Choroid plexus epithelial cell (primary cell): Measurements from ENCODE around the gene TSC2.
"Not testable (repeated sequence)": the region's sequence is repeated elsewhere in the genome, so short reads cannot be mapped to it uniquely, and the experiment has no call there.

ENCODE experiments used
- DNase-seq: peaks from one replicate; pipeline ENCODE4 v3.0.0-alpha.2; 2010; ENCODE audit warnings: low read depth
- H3K4me3 ChIP-seq: 2 replicates; pipeline ENCODE4 v1.5.1; 2011; ENCODE audit warnings: low read depth, mild to moderate bottlenecking, control low read depth, low read length, moderate library complexity
- CTCF ChIP-seq: conservative IDR thresholded peaks from 2 replicates; pipeline ENCODE4 v1.5.1; 2011; ENCODE audit warnings: low read depth, mild to moderate bottlenecking, control low read depth, inconsistent platforms, low read length, moderate library complexity

Gene TSC2

GRCh38 chr16:2111412-2112335 lies 63.9 kb downstream of the TSC2 start:
- not testable (repeated sequence) for H3K4me3 ChIP-seq, DNase-seq

- not testable (repeated sequence) for H3K4me3 ChIP-seq, DNase-seq
Measured at GRCh38 chr16:2112539-2113106, 64.8 kb downstream of the TSC2 start.

- H3K4me3 ChIP-seq, DNase-seq: not testable (repeated sequence)
Measured at GRCh38 chr16:2114225-2114624, 66.4 kb downstream of the TSC2 start.

- DNase-seq = not testable (repeated sequence)
Measured at GRCh38 chr16:2114885-2115590, 67.3 kb downstream of the TSC2 start.

GRCh38 chr16:2115591-2115973 lies 67.8 kb downstream of the TSC2 start:
- no peak overlapping the region for H3K4me3 ChIP-seq
- TF ChIP-seq CTCF = no peak
- no peak for DNase-seq

More at GRCh38 chr16:2114885-2115590, 67.3 kb downstream of the TSC2 start:
- not testable (repeated sequence) for H3K4me3 ChIP-seq

GRCh38 chr16:2116428-2116827 lies 68.6 kb downstream of the TSC2 start:
- not testable (repeated sequence) for H3K4me3 ChIP-seq, DNase-seq

GRCh38 chr16:2117341-2117740 lies 69.6 kb downstream of the TSC2 start:
- not testable (repeated sequence) for H3K4me3 ChIP-seq, DNase-seq

GRCh38 chr16:2117960-2118722 lies 70.4 kb downstream of the TSC2 start:
- DNase-seq, H3K4me3 ChIP-seq: not testable (repeated sequence)

- peak; percentile 80 for DNase-seq
- not testable (repeated sequence) for H3K4me3 ChIP-seq
- peak; percentile 55 for TF ChIP-seq CTCF
Measured at GRCh38 chr16:2121325-2121724, 73.5 kb downstream of the TSC2 start.

- no peak for DNase-seq
- H3K4me3 ChIP-seq = no peak overlapping the region
- no peak for TF ChIP-seq CTCF
Measured at GRCh38 chr16:2121853-2122252, 74.1 kb downstream of the TSC2 start.
